ENCODE data around the gene ZCCHC14. TPM values are rescaled to one million over a fixed set of nuclear protein-coding genes. Genes with fewer than 3 reads are reported as not detected.

ZCCHC14 gene
- total and polyA plus RNA-seq, 2 of the 13 experiments (the other 11 are each of a cell fraction or from before 2014, with no cell fraction given) = 12.4 to 12.5 TPM

DNA sequence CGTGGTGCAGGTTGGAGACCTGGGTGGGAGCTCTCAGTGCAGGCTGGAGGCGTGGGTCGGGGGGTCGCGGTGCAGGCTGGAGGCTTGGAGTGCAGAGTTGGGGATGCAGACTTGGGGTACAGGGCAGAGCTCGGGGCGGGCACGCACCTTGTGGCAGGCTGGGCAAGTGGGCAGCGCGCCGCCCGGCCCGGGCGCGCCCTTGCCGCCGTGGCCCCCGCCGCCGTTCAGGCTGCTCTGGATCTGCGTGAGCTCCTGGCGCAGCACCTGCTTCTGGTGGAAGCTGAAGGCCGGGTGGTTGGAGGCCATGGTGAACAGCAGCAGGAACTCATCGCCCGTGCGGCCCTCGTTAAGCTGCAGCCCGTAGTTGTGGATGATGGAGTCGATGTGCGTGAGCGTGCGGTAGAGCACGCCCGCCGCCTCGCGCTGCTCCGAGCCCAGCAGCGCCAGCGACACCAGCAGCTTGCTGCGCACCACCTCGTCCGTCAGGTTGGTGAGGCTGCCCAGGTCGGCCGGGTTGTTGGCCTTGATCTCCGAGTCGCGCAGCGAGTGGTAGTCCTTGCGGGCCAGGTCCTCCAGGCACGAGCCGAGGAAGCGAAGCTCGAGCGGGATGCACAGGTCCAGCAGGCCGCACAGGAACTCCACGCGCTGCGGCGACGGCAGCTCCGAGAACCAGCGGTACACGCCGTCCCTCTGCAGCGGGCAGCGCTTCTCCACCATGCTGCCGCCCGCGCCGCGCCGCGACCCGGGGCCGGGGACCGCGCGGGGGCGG lies 1.1 kb downstream of the ZCCHC14 start (continued):
- TF ChIP-seq ZBTB8A (CRISPR knock-in tag; IDR thresholded peaks at IDR 0.05; ENCODE audit: borderline replicate concordance, low read depth) (no peak), ZNF138 (CRISPR knock-in tag; IDR thresholded peaks at IDR 0.05; ENCODE audit: low read depth) (0 out of 2 replicates have a peak, but pooled peaks have one; percentile 75), ARHGAP35 (CRISPR knock-in tag; IDR thresholded peaks at IDR 0.05; ENCODE audit: borderline replicate concordance) (peak; percentile 80; the same call in 1 of the 2 replicates), MTA1 (CRISPR knock-in tag; IDR thresholded peaks at IDR 0.05; ENCODE audit: borderline replicate concordance) (no peak; the same call in 1 of the 2 replicates), KDM5A (IDR thresholded peaks at IDR 0.05; ENCODE audit: borderline replicate concordance, low read length) (no peak), ISX (CRISPR knock-in tag; conservative IDR thresholded peaks at IDR 0.05) (no peak), ZSCAN9 (CRISPR knock-in tag; IDR thresholded peaks at IDR 0.05; ENCODE audit: borderline replicate concordance) (0 out of 2 replicates have a peak, but pooled peaks have one; percentile 36), BRCA1 (CRISPR knock-in tag; IDR thresholded peaks at IDR 0.05) (no peak), CHD4 (IDR thresholded peaks at IDR 0.05; ENCODE audit: borderline replicate concordance, low read length) (no peak), ZNF746 (CRISPR knock-in tag; IDR thresholded peaks at IDR 0.05) (no peak), SMAD3 (CRISPR knock-in tag; IDR thresholded peaks at IDR 0.05) (no peak), RBFOX2 (IDR thresholded peaks at IDR 0.05; ENCODE audit: low read depth, low read length) (peak; percentile 65), ZNF460 (CRISPR knock-in tag; IDR thresholded peaks at IDR 0.05; ENCODE audit: borderline replicate concordance) (no peak), HNRNPLL (IDR thresholded peaks at IDR 0.05; ENCODE audit: low read depth, low read length, poor library complexity, severe bottlenecking) (peak; percentile 39), SALL2 (CRISPR knock-in tag; IDR thresholded peaks at IDR 0.05) (no peak)
- TF ChIP-seq, protein P1, sequence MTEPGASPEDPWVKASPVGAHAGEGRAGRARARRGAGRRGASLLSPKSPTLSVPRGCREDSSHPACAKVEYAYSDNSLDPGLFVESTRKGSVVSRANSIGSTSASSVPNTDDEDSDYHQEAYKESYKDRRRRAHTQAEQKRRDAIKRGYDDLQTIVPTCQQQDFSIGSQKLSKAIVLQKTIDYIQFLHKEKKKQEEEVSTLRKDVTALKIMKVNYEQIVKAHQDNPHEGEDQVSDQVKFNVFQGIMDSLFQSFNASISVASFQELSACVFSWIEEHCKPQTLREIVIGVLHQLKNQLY (CRISPR knock-in tag; IDR thresholded peaks at IDR 0.05) = no peak
- TF ChIP-seq, protein P2, sequence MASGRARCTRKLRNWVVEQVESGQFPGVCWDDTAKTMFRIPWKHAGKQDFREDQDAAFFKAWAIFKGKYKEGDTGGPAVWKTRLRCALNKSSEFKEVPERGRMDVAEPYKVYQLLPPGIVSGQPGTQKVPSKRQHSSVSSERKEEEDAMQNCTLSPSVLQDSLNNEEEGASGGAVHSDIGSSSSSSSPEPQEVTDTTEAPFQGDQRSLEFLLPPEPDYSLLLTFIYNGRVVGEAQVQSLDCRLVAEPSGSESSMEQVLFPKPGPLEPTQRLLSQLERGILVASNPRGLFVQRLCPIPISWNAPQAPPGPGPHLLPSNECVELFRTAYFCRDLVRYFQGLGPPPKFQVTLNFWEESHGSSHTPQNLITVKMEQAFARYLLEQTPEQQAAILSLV (CRISPR knock-in tag; IDR thresholded peaks at IDR 0.05; ENCODE audit: borderline replicate concordance) = 0 out of 2 replicates have a peak, but pooled peaks have one; percentile 12
- TF ChIP-seq, protein P3, sequence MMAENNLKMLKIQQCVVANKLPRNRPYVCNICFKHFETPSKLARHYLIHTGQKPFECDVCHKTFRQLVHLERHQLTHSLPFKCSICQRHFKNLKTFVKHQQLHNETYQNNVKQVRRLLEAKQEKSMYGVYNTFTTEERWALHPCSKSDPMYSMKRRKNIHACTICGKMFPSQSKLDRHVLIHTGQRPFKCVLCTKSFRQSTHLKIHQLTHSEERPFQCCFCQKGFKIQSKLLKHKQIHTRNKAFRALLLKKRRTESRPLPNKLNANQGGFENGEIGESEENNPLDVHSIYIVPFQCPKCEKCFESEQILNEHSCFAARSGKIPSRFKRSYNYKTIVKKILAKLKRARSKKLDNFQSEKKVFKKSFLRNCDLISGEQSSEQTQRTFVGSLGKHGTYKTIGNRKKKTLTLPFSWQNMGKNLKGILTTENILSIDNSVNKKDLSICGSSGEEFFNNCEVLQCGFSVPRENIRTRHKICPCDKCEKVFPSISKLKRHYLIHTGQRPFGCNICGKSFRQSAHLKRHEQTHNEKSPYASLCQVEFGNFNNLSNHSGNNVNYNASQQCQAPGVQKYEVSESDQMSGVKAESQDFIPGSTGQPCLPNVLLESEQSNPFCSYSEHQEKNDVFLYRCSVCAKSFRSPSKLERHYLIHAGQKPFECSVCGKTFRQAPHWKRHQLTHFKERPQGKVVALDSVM (CRISPR knock-in tag; IDR thresholded peaks at IDR 0.05) = no peak
- TF ChIP-seq, protein P4, sequence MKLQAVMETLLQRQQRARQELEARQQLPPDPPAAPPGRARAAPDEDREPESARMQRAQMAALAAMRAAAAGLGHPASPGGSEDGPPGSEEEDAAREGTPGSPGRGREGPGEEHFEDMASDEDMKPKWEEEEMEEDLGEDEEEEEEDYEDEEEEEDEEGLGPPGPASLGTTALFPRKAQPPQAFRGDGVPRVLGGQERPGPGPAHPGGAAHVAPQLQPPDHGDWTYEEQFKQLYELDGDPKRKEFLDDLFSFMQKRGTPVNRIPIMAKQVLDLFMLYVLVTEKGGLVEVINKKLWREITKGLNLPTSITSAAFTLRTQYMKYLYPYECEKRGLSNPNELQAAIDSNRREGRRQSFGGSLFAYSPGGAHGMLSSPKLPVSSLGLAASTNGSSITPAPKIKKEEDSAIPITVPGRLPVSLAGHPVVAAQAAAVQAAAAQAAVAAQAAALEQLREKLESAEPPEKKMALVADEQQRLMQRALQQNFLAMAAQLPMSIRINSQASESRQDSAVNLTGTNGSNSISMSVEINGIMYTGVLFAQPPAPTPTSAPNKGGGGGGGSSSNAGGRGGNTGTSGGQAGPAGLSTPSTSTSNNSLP (IDR thresholded peaks at IDR 0.05; ENCODE audit: low read depth, low read length) = no peak
- TF ChIP-seq, protein P5, sequence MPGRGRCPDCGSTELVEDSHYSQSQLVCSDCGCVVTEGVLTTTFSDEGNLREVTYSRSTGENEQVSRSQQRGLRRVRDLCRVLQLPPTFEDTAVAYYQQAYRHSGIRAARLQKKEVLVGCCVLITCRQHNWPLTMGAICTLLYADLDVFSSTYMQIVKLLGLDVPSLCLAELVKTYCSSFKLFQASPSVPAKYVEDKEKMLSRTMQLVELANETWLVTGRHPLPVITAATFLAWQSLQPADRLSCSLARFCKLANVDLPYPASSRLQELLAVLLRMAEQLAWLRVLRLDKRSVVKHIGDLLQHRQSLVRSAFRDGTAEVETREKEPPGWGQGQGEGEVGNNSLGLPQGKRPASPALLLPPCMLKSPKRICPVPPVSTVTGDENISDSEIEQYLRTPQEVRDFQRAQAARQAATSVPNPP (CRISPR knock-in tag; IDR thresholded peaks at IDR 0.05) = no peak
- TF ChIP-seq, protein P6, sequence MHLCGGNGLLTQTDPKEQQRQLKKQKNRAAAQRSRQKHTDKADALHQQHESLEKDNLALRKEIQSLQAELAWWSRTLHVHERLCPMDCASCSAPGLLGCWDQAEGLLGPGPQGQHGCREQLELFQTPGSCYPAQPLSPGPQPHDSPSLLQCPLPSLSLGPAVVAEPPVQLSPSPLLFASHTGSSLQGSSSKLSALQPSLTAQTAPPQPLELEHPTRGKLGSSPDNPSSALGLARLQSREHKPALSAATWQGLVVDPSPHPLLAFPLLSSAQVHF (CRISPR knock-in tag; IDR thresholded peaks at IDR 0.05) = 0 out of 2 replicates have a peak, but pooled peaks have one; percentile 30

Data from HepG2 (cell line).